Measurements from ENCODE around the gene RPL41.

The RPL41 gene

GRCh38 chr12:56117778-56118687, 1.6 kb downstream of the RPL41 start, which contains the start of gene ZC3H10 (continued):
- no peak for TF ChIP-seq PRDM1 (tag by site-specific recombination; IDR thresholded peaks at IDR 0.05)
- peak; percentile 77 for TF ChIP-seq PATZ1 (tag by site-specific recombination; IDR thresholded peaks at IDR 0.05)
- no peak for TF ChIP-seq ZNF830 (tag by site-specific recombination; IDR thresholded peaks at IDR 0.05; ENCODE audit: low read depth)
- TF ChIP-seq ZNF132 (tag by site-specific recombination; IDR thresholded peaks at IDR 0.05; ENCODE audit: borderline replicate concordance) = no peak
- no peak for TF ChIP-seq ZNF114 (tag by site-specific recombination; IDR thresholded peaks at IDR 0.05)
- peak; percentile 81 for TF ChIP-seq ZNF394 (tag by site-specific recombination; IDR thresholded peaks at IDR 0.05; ENCODE audit: borderline replicate concordance)
- no peak for TF ChIP-seq ZNF221 (tag by site-specific recombination; IDR thresholded peaks at IDR 0.05; ENCODE audit: borderline replicate concordance)
- TF ChIP-seq ZNF768 (tag by site-specific recombination; IDR thresholded peaks at IDR 0.05) = no peak
- peak; percentile 95 for TF ChIP-seq ZBTB11 (tag by site-specific recombination; conservative IDR thresholded peaks at IDR 0.05; ENCODE audit: low read depth)
- no peak for TF ChIP-seq HOXC10 (CRISPR knock-in tag; IDR thresholded peaks at IDR 0.05)
- TF ChIP-seq ZNF140 (tag by site-specific recombination; IDR thresholded peaks at IDR 0.05) = no peak
- TF ChIP-seq PRDM10 (tag by site-specific recombination; IDR thresholded peaks at IDR 0.05) = peak; percentile 95
- TF ChIP-seq EGR2 (tag by site-specific recombination; IDR thresholded peaks at IDR 0.05; ENCODE audit: low read depth) = peak; percentile 63
- TF ChIP-seq ZNF404 (tag by site-specific recombination; IDR thresholded peaks at IDR 0.05) = no peak
- no peak for TF ChIP-seq HOXA7 (CRISPR knock-in tag; IDR thresholded peaks at IDR 0.05; ENCODE audit: borderline replicate concordance)
- TF ChIP-seq ZNF544 (tag by site-specific recombination; IDR thresholded peaks at IDR 0.05) = no peak
- no peak; the same call in 1 of the 2 replicates for TF ChIP-seq SCRT1 (tag by site-specific recombination; IDR thresholded peaks at IDR 0.05; ENCODE audit: borderline replicate concordance)
- TF ChIP-seq ZNF292 (tag by site-specific recombination; IDR thresholded peaks at IDR 0.05; ENCODE audit: borderline replicate concordance, low read depth) = no peak
- peak; percentile 85 for TF ChIP-seq KLF7 (tag by site-specific recombination; IDR thresholded peaks at IDR 0.05; ENCODE audit: borderline replicate concordance)
- TF ChIP-seq PRDM4 (tag by site-specific recombination; IDR thresholded peaks at IDR 0.05) = peak; percentile 13; the same call in 1 of the 2 replicates
- peak; percentile 93 for TF ChIP-seq ZBTB17 (tag by site-specific recombination; IDR thresholded peaks at IDR 0.05)
- peak; percentile 75 for TF ChIP-seq HIC1 (tag by site-specific recombination; IDR thresholded peaks at IDR 0.05)
- TF ChIP-seq GLI2 (tag by site-specific recombination; IDR thresholded peaks at IDR 0.05; ENCODE audit: borderline replicate concordance, low read depth) = no peak
- peak; percentile 77; the same call in 1 of the 2 replicates for TF ChIP-seq ZBTB20 (tag by site-specific recombination; IDR thresholded peaks at IDR 0.05)
- 0 out of 2 replicates have a peak, but pooled peaks have one; percentile 69 for TF ChIP-seq SCRT2 (tag by site-specific recombination; IDR thresholded peaks at IDR 0.05)

All from HEK293 (cell line).